ENCODE data around the gene AURKB.
"Not testable (repeated sequence)": the region's sequence is repeated elsewhere in the genome, so short reads cannot be mapped to it uniquely, and the experiment has no call there.

AURKB gene

GRCh38 chr17:8175795-8176196, 34.6 kb downstream of the AURKB start:
- H3K27me3 ChIP-seq (ENCODE audit: control insufficient read depth in 2 of 2, insufficient read depth in 2 of 2, low read length in 2 of 2), result no peaks in the 10 kb centered on the region
- peak overlapping the region; percentile 83 for H3K4me3 ChIP-seq (ENCODE audit: low read length in 2 of 2)
- peaks cover 21 to 25% of the 10 kb centered on the region in 2 donors for H3K4me1 ChIP-seq (ENCODE audit: control insufficient read depth in 2 of 2, insufficient read depth in 2 of 2, low read length in 2 of 2)
- peak overlapping the region; percentile 65 to 88 for H3K27ac ChIP-seq (ENCODE audit: low read depth in 2 of 2, low read length in 2 of 2)
- H3K9ac ChIP-seq (ENCODE audit: low read depth in 1 of 2, low read length in 2 of 2), result peak overlapping the region; percentile 73 to 88
- no peaks in the 10 kb centered on the region for H3K9me3 ChIP-seq (ENCODE audit: control insufficient read depth in 2 of 2, low read length in 2 of 2)
- H3K36me3 ChIP-seq (ENCODE audit: control insufficient read depth in 2 of 2, insufficient read depth in 2 of 2, low read length in 2 of 2), result no peaks in the 10 kb centered on the region

DNA sequence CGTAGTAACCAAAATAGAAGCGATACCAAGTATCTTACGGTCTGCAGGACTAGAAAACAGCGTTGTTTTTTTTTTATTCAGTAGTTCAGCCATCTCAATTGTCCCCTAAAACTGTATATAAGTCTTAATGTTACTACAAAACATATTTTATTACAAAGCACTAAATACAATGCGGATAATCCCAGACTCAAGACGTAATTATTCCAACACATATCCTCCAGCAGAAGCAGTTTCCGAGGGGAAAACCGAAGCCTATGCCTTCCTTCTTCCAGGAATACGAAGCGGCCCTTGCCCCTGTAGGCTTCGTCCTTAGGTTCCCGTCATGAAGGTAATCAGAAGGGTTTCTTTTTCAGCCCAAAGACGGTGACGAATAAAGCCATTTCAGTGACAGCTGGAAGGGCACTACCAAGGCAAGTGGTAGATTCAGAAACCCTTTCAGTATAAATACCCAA, 36.5 kb downstream of the AURKB start:
- H3K27me3 ChIP-seq (ENCODE audit: control insufficient read depth in 2 of 2, insufficient read depth in 2 of 2, low read length in 2 of 2), result no peaks in the 10 kb centered on the region
- peak overlapping the region; percentile 61 to 65 for H3K9ac ChIP-seq (ENCODE audit: low read depth in 1 of 2, low read length in 2 of 2)
- peaks cover 21 to 25% of the 10 kb centered on the region in 2 donors for H3K4me1 ChIP-seq (ENCODE audit: control insufficient read depth in 2 of 2, insufficient read depth in 2 of 2, low read length in 2 of 2)
- H3K9me3 ChIP-seq (ENCODE audit: control insufficient read depth in 2 of 2, low read length in 2 of 2), result no peaks in the 10 kb centered on the region
- peak overlapping the region; percentile 66 to 74 for H3K4me3 ChIP-seq (ENCODE audit: low read length in 2 of 2)
- H3K36me3 ChIP-seq (ENCODE audit: control insufficient read depth in 2 of 2, insufficient read depth in 2 of 2, low read length in 2 of 2), result no peaks in the 10 kb centered on the region
- peak overlapping the region; percentile 82 to 89 for H3K27ac ChIP-seq (ENCODE audit: low read depth in 2 of 2, low read length in 2 of 2)

- Histone ChIP-seq H3K9me3 (ENCODE audit: control insufficient read depth in 2 of 2, low read length in 2 of 2) (no peaks in the 10 kb centered on the region), H3K9ac (ENCODE audit: low read depth in 1 of 2, low read length in 2 of 2) (peak overlapping the region; percentile 61 to 65), H3K27me3 (ENCODE audit: control insufficient read depth in 2 of 2, insufficient read depth in 2 of 2, low read length in 2 of 2) (no peaks in the 10 kb centered on the region), H3K4me3 (ENCODE audit: low read length in 2 of 2) (peak overlapping the region; percentile 66 to 74), H3K36me3 (ENCODE audit: control insufficient read depth in 2 of 2, insufficient read depth in 2 of 2, low read length in 2 of 2) (no peaks in the 10 kb centered on the region), H3K27ac (ENCODE audit: low read depth in 2 of 2, low read length in 2 of 2) (peak overlapping the region; percentile 82 to 89), H3K4me1 (ENCODE audit: control insufficient read depth in 2 of 2, insufficient read depth in 2 of 2, low read length in 2 of 2) (peaks cover 21 to 25% of the 10 kb centered on the region in 2 donors)
These were observed 37.1 kb downstream of the AURKB start for GRCh38 chr17:8173056-8173870.

GRCh38 chr17:8170186-8170585, 40.2 kb downstream of the AURKB start:
- not testable (repeated sequence) for H3K36me3 ChIP-seq (ENCODE audit: control insufficient read depth in 2 of 2, insufficient read depth in 2 of 2, low read length in 2 of 2); H3K4me3 ChIP-seq (ENCODE audit: low read length in 2 of 2); H3K27ac ChIP-seq (ENCODE audit: low read depth in 2 of 2, low read length in 2 of 2); H3K9me3 ChIP-seq (ENCODE audit: control insufficient read depth in 2 of 2, low read length in 2 of 2); H3K4me1 ChIP-seq (ENCODE audit: control insufficient read depth in 2 of 2, insufficient read depth in 2 of 2, low read length in 2 of 2); H3K9ac ChIP-seq (ENCODE audit: low read depth in 1 of 2, low read length in 2 of 2); H3K27me3 ChIP-seq (ENCODE audit: control insufficient read depth in 2 of 2, insufficient read depth in 2 of 2, low read length in 2 of 2)

DNA sequence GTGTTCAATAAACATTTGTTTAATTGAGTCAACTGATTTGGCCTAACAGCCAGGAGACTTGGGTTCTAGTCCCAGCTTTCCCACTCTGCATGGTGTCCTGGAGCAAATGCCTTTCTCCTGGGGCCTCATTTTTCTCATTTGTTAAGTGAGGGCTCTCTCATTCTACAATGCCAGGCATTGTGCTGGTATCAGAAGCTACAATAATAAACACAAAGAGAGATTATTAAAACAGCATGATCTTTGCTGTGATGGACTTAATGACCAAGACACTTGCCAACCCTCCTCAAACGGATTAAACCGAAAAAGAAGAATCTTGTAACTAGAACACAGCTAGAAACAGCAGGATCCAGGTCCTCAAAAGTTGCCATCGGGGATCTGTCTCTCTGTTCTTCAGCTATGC, 42.8 kb downstream of the AURKB start:
- no peak overlapping the region for H3K27ac ChIP-seq (ENCODE audit: low read depth in 2 of 2, low read length in 2 of 2)
- H3K9ac ChIP-seq (ENCODE audit: low read depth in 1 of 2, low read length in 2 of 2), result no peak overlapping the region
- H3K9me3 ChIP-seq (ENCODE audit: control insufficient read depth in 2 of 2, low read length in 2 of 2), result no peaks in the 10 kb centered on the region
- peaks cover 14 to 20% of the 10 kb centered on the region in 2 donors for H3K4me1 ChIP-seq (ENCODE audit: control insufficient read depth in 2 of 2, insufficient read depth in 2 of 2, low read length in 2 of 2)
- no peaks in the 10 kb centered on the region for H3K27me3 ChIP-seq (ENCODE audit: control insufficient read depth in 2 of 2, insufficient read depth in 2 of 2, low read length in 2 of 2)
- no peak overlapping the region for H3K4me3 ChIP-seq (ENCODE audit: low read length in 2 of 2)
- H3K36me3 ChIP-seq (ENCODE audit: control insufficient read depth in 2 of 2, insufficient read depth in 2 of 2, low read length in 2 of 2), result no peaks in the 10 kb centered on the region

DNA sequence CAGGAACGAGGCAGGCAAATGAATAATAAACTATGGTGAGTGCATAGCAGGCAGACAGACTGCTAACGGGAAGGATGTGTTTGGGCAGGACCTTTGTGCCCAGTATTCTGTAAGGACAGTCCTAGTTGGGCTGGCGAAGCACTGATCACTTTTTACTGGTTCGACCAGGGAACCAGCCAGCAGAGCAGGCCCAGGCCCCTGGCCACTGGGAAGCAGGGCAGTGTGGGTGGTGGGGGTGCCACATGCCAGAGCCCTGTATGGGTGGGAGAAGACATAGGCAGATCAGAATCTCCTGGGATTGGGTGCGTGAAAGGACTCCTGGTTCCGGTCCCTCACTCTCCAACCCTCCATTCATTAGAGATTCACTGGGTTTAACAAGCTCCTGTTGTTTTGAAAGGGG, 43.6 kb downstream of the AURKB start:
- no peak overlapping the region for H3K4me3 ChIP-seq (ENCODE audit: low read length in 2 of 2)
- H3K27me3 ChIP-seq (ENCODE audit: control insufficient read depth in 2 of 2, insufficient read depth in 2 of 2, low read length in 2 of 2), result no peaks in the 10 kb centered on the region
- no peak overlapping the region for H3K27ac ChIP-seq (ENCODE audit: low read depth in 2 of 2, low read length in 2 of 2)
- H3K4me1 ChIP-seq (ENCODE audit: control insufficient read depth in 2 of 2, insufficient read depth in 2 of 2, low read length in 2 of 2), result peaks cover 19 to 24% of the 10 kb centered on the region in 2 donors
- H3K9ac ChIP-seq (ENCODE audit: low read depth in 1 of 2, low read length in 2 of 2), result no peak overlapping the region
- H3K36me3 ChIP-seq (ENCODE audit: control insufficient read depth in 2 of 2, insufficient read depth in 2 of 2, low read length in 2 of 2), result no peaks in the 10 kb centered on the region
- no peaks in the 10 kb centered on the region for H3K9me3 ChIP-seq (ENCODE audit: control insufficient read depth in 2 of 2, low read length in 2 of 2)

DNA sequence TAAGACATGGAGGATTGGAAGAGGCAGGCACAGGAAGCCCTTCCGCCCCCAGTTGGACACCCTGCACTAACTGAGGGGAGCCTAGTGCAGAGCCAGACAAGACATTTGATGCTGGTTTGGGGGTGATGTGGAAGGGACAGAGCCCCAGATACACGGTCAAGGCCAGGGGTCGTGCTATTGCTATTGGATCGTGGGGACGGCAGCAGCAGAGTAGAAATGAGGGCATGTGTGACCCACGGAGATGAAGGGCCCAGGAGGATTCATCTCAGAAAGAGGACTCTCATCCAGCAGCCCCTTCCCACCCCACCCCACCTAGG, 45.6 kb downstream of the AURKB start:
- Histone ChIP-seq H3K27me3 (ENCODE audit: control insufficient read depth in 2 of 2, insufficient read depth in 2 of 2, low read length in 2 of 2) (no peaks in the 10 kb centered on the region), H3K36me3 (ENCODE audit: control insufficient read depth in 2 of 2, insufficient read depth in 2 of 2, low read length in 2 of 2) (peaks cover 12 to 13% of the 10 kb centered on the region in 2 donors), H3K9ac (ENCODE audit: low read depth in 1 of 2, low read length in 2 of 2) (no peak overlapping the region), H3K4me3 (ENCODE audit: low read length in 2 of 2) (no peak overlapping the region), H3K27ac (ENCODE audit: low read depth in 2 of 2, low read length in 2 of 2) (peak overlapping the region; percentile 95 to 99), H3K4me1 (ENCODE audit: control insufficient read depth in 2 of 2, insufficient read depth in 2 of 2, low read length in 2 of 2) (peaks cover 36% of the 10 kb centered on the region in 2 donors), H3K9me3 (ENCODE audit: control insufficient read depth in 2 of 2, low read length in 2 of 2) (no peaks in the 10 kb centered on the region)

- H3K9ac ChIP-seq (ENCODE audit: low read depth in 1 of 2, low read length in 2 of 2), result peak overlapping the region; percentile 45 to 60
- peaks cover 16 to 17% of the 10 kb centered on the region in 2 donors for H3K36me3 ChIP-seq (ENCODE audit: control insufficient read depth in 2 of 2, insufficient read depth in 2 of 2, low read length in 2 of 2)
- peaks cover 36 to 37% of the 10 kb centered on the region in 2 donors for H3K4me1 ChIP-seq (ENCODE audit: control insufficient read depth in 2 of 2, insufficient read depth in 2 of 2, low read length in 2 of 2)
- H3K4me3 ChIP-seq (ENCODE audit: low read length in 2 of 2), result peak overlapping the region; percentile 30 to 45
- no peaks in the 10 kb centered on the region for H3K27me3 ChIP-seq (ENCODE audit: control insufficient read depth in 2 of 2, insufficient read depth in 2 of 2, low read length in 2 of 2)
- peak overlapping the region; percentile 95 to 99 for H3K27ac ChIP-seq (ENCODE audit: low read depth in 2 of 2, low read length in 2 of 2)
- no peaks in the 10 kb centered on the region for H3K9me3 ChIP-seq (ENCODE audit: control insufficient read depth in 2 of 2, low read length in 2 of 2)
These were observed 46.2 kb downstream of the AURKB start for GRCh38 chr17:8163978-8164814.

DNA sequence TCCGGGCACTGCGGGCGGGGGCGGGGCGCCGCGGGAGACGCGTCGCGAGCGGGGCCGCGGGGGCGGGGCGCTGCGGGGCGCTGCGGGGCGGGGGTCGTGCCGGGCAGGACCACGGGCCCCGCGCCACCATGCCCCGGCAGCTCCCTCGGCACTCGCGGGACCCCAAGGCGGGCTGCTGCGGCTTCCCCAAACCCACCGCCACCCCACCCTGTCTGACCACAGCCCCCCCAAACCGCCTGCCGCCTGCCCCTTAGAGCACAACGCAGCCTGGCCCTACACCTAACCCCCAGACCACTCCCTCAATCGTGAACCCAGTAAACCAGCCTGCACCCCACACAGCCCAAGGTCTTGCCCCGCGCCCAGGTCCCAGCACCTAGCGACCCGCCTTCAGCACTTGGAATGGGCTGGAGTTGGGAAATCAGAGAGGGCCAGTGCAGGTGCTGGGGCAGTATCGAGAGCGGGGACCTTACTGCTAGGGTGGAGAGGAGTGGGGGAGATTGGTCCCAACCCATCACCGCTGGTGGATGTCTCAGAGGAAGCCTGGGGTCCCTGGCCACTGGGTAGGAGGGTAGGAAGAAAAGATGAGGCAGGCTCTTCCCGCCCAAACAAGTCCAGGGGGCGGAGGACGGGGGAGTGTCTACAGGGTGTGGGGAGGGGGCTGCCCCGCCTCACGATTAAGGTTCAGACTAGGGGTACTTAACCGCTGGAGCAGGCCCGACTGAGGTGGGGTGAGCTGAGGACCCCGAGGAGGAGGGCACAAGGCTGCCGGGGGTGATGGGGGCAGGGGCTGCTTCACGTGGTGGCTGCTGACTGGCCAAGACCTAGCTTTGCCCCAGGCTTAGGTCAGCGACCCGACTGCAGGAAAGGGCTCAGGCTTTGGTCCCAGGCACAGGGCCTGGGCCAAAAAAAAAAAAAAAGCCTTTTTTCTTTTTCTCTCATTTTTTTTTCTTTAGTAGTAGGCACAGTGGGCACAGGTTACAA, 47.1 kb downstream of the AURKB start:
- Histone ChIP-seq H3K27ac (ENCODE audit: low read depth in 2 of 2, low read length in 2 of 2) (peak overlapping the region; percentile 95 to 99), H3K36me3 (ENCODE audit: control insufficient read depth in 2 of 2, insufficient read depth in 2 of 2, low read length in 2 of 2) (peaks cover 16 to 17% of the 10 kb centered on the region in 2 donors), H3K4me1 (ENCODE audit: control insufficient read depth in 2 of 2, insufficient read depth in 2 of 2, low read length in 2 of 2) (peaks cover 41 to 43% of the 10 kb centered on the region in 2 donors), H3K9me3 (ENCODE audit: control insufficient read depth in 2 of 2, low read length in 2 of 2) (no peaks in the 10 kb centered on the region), H3K27me3 (ENCODE audit: control insufficient read depth in 2 of 2, insufficient read depth in 2 of 2, low read length in 2 of 2) (no peaks in the 10 kb centered on the region), H3K9ac (ENCODE audit: low read depth in 1 of 2, low read length in 2 of 2) (peak overlapping the region; percentile 82 to 100), H3K4me3 (ENCODE audit: low read length in 2 of 2) (peak overlapping the region; percentile 54 to 69)

All from mucosa of rectum (tissue), 2 donors.